Gastroesophageal sphincter (tissue), 4 donors: Measurements from ENCODE around the gene SSUH2. TPM values are rescaled to one million over a fixed set of nuclear protein-coding genes. Genes with fewer than 3 reads are reported as not detected.

Experiments used
- ATAC-seq: fragments of 150-250 bp; one replicate; pipeline ENCODE4 v1.9.1; 2016; ENCODE audit warnings: mild to moderate bottlenecking, moderate library complexity
- H3K27ac ChIP-seq, 4 donors: fragments of 200-600 bp; sonication (generic) in 3 of 4; 1 replicate in 3 of 4; 2 replicates in 1 of 4; pipeline ENCODE4 v1.5.1; 2016 to 2019
- H3K27me3 ChIP-seq: fragments of 200-600 bp; sonication (generic); one replicate; pipeline ENCODE4 v1.5.1; 2019
- H3K36me3 ChIP-seq, 2 donors: fragments of 200-600 bp; sonication (generic); one replicate each; pipeline ENCODE4 v1.5.1; 2019; ENCODE audit warnings: control low read depth in 1 of 2
- H3K4me1 ChIP-seq, 3 donors: fragments of 200-600 bp; sonication (generic); 1 replicate in 2 of 3; 2 replicates in 1 of 3; pipeline ENCODE4 v1.5.1; 2016 to 2019; ENCODE audit warnings: control low read depth in 2 of 3
- H3K4me3 ChIP-seq, 2 donors: fragments of 200-600 bp; sonication (generic); one replicate each; pipeline ENCODE4 v1.5.1; 2019; ENCODE audit warnings: mild to moderate bottlenecking in 1 of 2, moderate library complexity in 1 of 2
- H3K9me3 ChIP-seq, 3 donors: fragments of 200-600 bp; sonication (generic); one replicate each; pipeline ENCODE4 v1.5.1; 2017 to 2019; ENCODE audit warnings: control low read depth in 2 of 3
- CTCF ChIP-seq, 4 experiments: fragments of 200-600 bp in 2 of 4; fragments of 450-650 bp in 2 of 4; sonication (generic) in 1 of 4; IDR thresholded peaks; one replicate each; pipeline ENCODE4 v1.5.1; 2017 to 2019; ENCODE audit warnings: antibody characterized with exemption in 4 of 4, mild to moderate bottlenecking in 2 of 4, moderate library complexity in 2 of 4
- EP300 ChIP-seq: sonication (generic); formaldehyde crosslinking; IDR thresholded peaks from one replicate; pipeline ENCODE4 v1.6.1; 2017; ENCODE audit warnings: antibody characterized with exemption, mild to moderate bottlenecking
- POLR2A ChIP-seq, 2 donors: fragments of 450-650 bp; IDR thresholded peaks; one replicate each; pipeline ENCODE4 v1.6.1; 2017; ENCODE audit warnings: antibody characterized with exemption in 2 of 2, mild to moderate bottlenecking in 2 of 2, moderate library complexity in 1 of 2
- POLR2AphosphoS5 ChIP-seq: sonication (generic); formaldehyde crosslinking; IDR thresholded peaks from one replicate; pipeline ENCODE4 v1.6.1; 2017; ENCODE audit warnings: antibody characterized with exemption
- WGBS, 2 donors: methylation state at CpG; one replicate each; pipeline ENCODE4 v1.1.5; 2018; ENCODE audit warnings: low coverage in 1 of 2; 5-methylcytosine and 5-hydroxymethylcytosine counted together
- total RNA-seq, 4 donors: library from RNA; depleted of rRNA; stranded (reverse); fragments of >200 nt; gene quantifications; one replicate each; pipeline ENCODE4 v1.1.0, GENCODE V29; 2016

Gene SSUH2
- total RNA-seq, 4 donors from 2014 or later: 0.27 to 3.8 TPM; not detected in 2

- H3K27ac ChIP-seq: no peak overlapping the region
- 50 to 64% methylated on average over 2 to 3 of the region's 3 CpGs for WGBS, 2 donors
- H3K27me3 ChIP-seq: no peaks in the 10 kb centered on the region
- TF ChIP-seq POLR2AphosphoS5 (no peak), EP300 (no peak), CTCF (IDR thresholded peaks at IDR 0.05) (no peak), POLR2A (IDR thresholded peaks at IDR 0.05) (no peak)
- H3K9me3 ChIP-seq: no peaks in the 10 kb centered on the region
- no peak for ATAC-seq
- H3K4me3 ChIP-seq: no peak overlapping the region
- peaks cover 0 to 41% of the 10 kb centered on the region in 2 donors for H3K36me3 ChIP-seq
- peaks cover 2 to 4% (median 2%) of the 10 kb centered on the region in 3 donors for H3K4me1 ChIP-seq
Observed at GRCh38 chr3:8571256-8571655, 73.3 kb downstream of the SSUH2 start.

Other genes with a start within 250 kb of the SSUH2 start
- gene LMCD1, start 143.0 kb downstream of the SSUH2 start, total RNA-seq: 100 to 1,000 TPM in 2 of 4 donors, 10 to 100 TPM in 2; 17.6 to 318 (median 136) TPM
- gene CAV3, start 89.0 kb upstream of the SSUH2 start, total RNA-seq: not detected
- 1 to 10 TPM in 1 of 4 donors, under 1 TPM in 2, not detected in 1; 0.27 to 4.2 (median 0.49) TPM for gene OXTR, start 124.8 kb upstream of the SSUH2 start, total RNA-seq